Adrenal gland (tissue), 12 donors: ENCODE data around the gene NCOA6. TPM values are rescaled to one million over a fixed set of nuclear protein-coding genes. Genes with fewer than 3 reads are reported as not detected.

Experiments used
- DNase-seq, 7 donors: peaks; one replicate each; pipeline ENCODE4 v3.0.0-alpha.2; 2019 to 2020
- H3K27ac ChIP-seq, 5 donors: fragments of 200-600 bp; sonication (generic) in 4 of 5; 1 replicate in 3 of 5; 2 replicates in 2 of 5; pipeline versions ENCODE4 v1.5.1 to v1.8.0; 2016 to 2020; ENCODE audit warnings: mild to moderate bottlenecking in 1 of 5
- H3K27me3 ChIP-seq: fragments of 200-600 bp; 2 replicates; pipeline ENCODE4 v1.8.0; 2021
- H3K36me3 ChIP-seq, 2 donors: fragments of 200-600 bp; replicated peaks in 1 of 2; 1 replicate in 1 of 2; 2 replicates in 1 of 2; pipeline versions ENCODE4 v1.5.1 to v1.8.0; 2018 to 2022
- H3K4me1 ChIP-seq, 2 donors: fragments of 200-600 bp; replicated peaks in 1 of 2; 1 replicate in 1 of 2; 2 replicates in 1 of 2; pipeline versions ENCODE4 v1.5.1 to v1.8.0; 2018 to 2021
- H3K4me3 ChIP-seq, 4 donors: fragments of 200-600 bp; sonication (generic) in 3 of 4; one replicate each; pipeline ENCODE4 v1.5.1; 2016 to 2018
- H3K9me3 ChIP-seq, 3 donors: fragments of 200-600 bp; sonication (generic) in 1 of 3; replicated peaks in 1 of 3; 1 replicate in 2 of 3; 2 replicates in 1 of 3; pipeline versions ENCODE4 v1.5.1 to v1.8.0; 2016 to 2021
- CTCF ChIP-seq, 6 experiments: fragments of 450-650 bp in 4 of 6; fragments of 200-600 bp in 2 of 6; sonication (generic) in 1 of 6; IDR thresholded peaks; 1 replicate in 5 of 6; 2 replicates in 1 of 6; pipeline versions ENCODE4 v1.5.1 to v1.8.0; 2016 to 2021; ENCODE audit warnings: antibody characterized with exemption in 6 of 6, mild to moderate bottlenecking in 2 of 6, moderate library complexity in 1 of 6
- POLR2A ChIP-seq, 2 donors: fragments of 450-650 bp; IDR thresholded peaks; one replicate each; pipeline ENCODE4 v1.6.1; 2017; ENCODE audit warnings: antibody characterized with exemption in 2 of 2, mild to moderate bottlenecking in 2 of 2, moderate library complexity in 1 of 2
- WGBS, 4 donors: extraction: QIAGEN DNeasy Blood & Tissue Kit in 2 of 4; methylation state at CpG; one replicate each; pipeline versions ENCODE4 v1.1.5 to v1.1.7; 2013 to 2017; 5-methylcytosine and 5-hydroxymethylcytosine counted together
- intact Hi-C, 2 donors: fragments of 100-400 bp; cut with DNase I; formaldehyde crosslinking; loops; one replicate each; pipeline versions ENCODE4 v1.14.1 to v1.15.0; 2022 to 2023
- polyA plus RNA-seq, 3 donors: library from polyadenylated mRNA; stranded (reverse); fragments of 200-250 nt in 2 of 3; fragments of 350-450 nt in 1 of 3; fragmentation: Illumina TruSeq in 1 of 3; extraction: RNeasy Lipid Tissue Mini Kit (QIAGEN cat#74804) in 1 of 3; gene quantifications; one replicate each; pipeline ENCODE4 v1.2.3, GENCODE V29; 2013 to 2014
- total RNA-seq, 9 donors: library from RNA; depleted of rRNA in 4 of 9; stranded (reverse); fragments of >200 nt in 4 of 9; fragments of 120-200 nt in 1 of 9; fragmentation: NEBNext Ultra II Directional in 1 of 9; extraction: Animal tissue kit (Norgen Biotek cat#: 25700) in 1 of 9; gene quantifications; one replicate each; pipeline versions ENCODE4 v1.1.0 to v1.2.4, GENCODE V29; 2013 to 2023
- donor health status: healthy with polysubstance abuse.
- donor health status: Bipolar disorder and iron deficiency.
- donor health status: DM: yes; HTN: yes; CAD: no.
- donor health status: DM: no; HTN: no; CAD: no.
- donor health status: DM: no; HTN: no; CAD: no.
- donor health status: DM: yes; HTN: yes; CAD: no.

Gene NCOA6
- total and polyA plus RNA-seq, 12 donors, result 12.2 to 58.2 (median 21.7) TPM

- Histone ChIP-seq H3K27me3 (no peaks in the 10 kb centered on the region), H3K9me3 (no peaks in the 10 kb centered on the region), H3K36me3 (peaks cover 0 to 58% of the 10 kb centered on the region in 2 donors), H3K4me3 (no peak overlapping the region), H3K27ac (no peak overlapping the region), H3K4me1 (no peaks in the 10 kb centered on the region)
- no peak for DNase-seq
- TF ChIP-seq POLR2A (IDR thresholded peaks at IDR 0.05) (no peak), CTCF (IDR thresholded peaks at IDR 0.05) (no peak)
- intact Hi-C loops, result no loop called here
- WGBS, 4 donors, result 83 to 100% (median 90%) methylated on average over 1 of the region's 1 CpG
Observed at GRCh38 chr20:34743039-34743438, 82.4 kb downstream of the NCOA6 start.

- intact Hi-C loops, result no loop called here
- no peaks in the 10 kb centered on the region for H3K27me3 ChIP-seq
- H3K4me1 ChIP-seq, result no peaks in the 10 kb centered on the region
- no peaks in the 10 kb centered on the region for H3K9me3 ChIP-seq
- 65 to 77% (median 69%) methylated on average over 6 of the region's 6 CpGs for WGBS, 4 donors
- DNase-seq, result no peak
- TF ChIP-seq POLR2A (IDR thresholded peaks at IDR 0.05) (no peak), CTCF (IDR thresholded peaks at IDR 0.05) (no peak)
- no peak overlapping the region for H3K27ac ChIP-seq
- H3K4me3 ChIP-seq, result no peak overlapping the region
- peaks cover 0 to 25% of the 10 kb centered on the region in 2 donors for H3K36me3 ChIP-seq
Observed at GRCh38 chr20:34736106-34736735, 89.2 kb downstream of the NCOA6 start.

GRCh38 chr20:34732523-34732922 lies 92.9 kb downstream of the NCOA6 start:
- H3K4me1 ChIP-seq, result no peaks in the 10 kb centered on the region
- TF ChIP-seq POLR2A (IDR thresholded peaks at IDR 0.05) (no peak), CTCF (IDR thresholded peaks at IDR 0.05) (no peak)
- DNase-seq, result no peak
- no peaks in the 10 kb centered on the region for H3K9me3 ChIP-seq
- 100% methylated on average over 1 of the region's 1 CpG for WGBS, 4 donors
- no peak overlapping the region for H3K4me3 ChIP-seq
- no peaks in the 10 kb centered on the region for H3K27me3 ChIP-seq
- no peak overlapping the region for H3K27ac ChIP-seq
- peaks cover 0 to 27% of the 10 kb centered on the region in 2 donors for H3K36me3 ChIP-seq
- intact Hi-C loops, result no loop called here

- no peaks in the 10 kb centered on the region for H3K27me3 ChIP-seq
- intact Hi-C loops, result no loop called here
- TF ChIP-seq CTCF (IDR thresholded peaks at IDR 0.05), result no peak
- TF ChIP-seq POLR2A (IDR thresholded peaks at IDR 0.05), result no peak
- 97 to 99% (median 97%) methylated on average over 2 of the region's 2 CpGs for WGBS, 4 donors
- H3K27ac ChIP-seq, result no peak overlapping the region
- peaks cover 0 to 52% of the 10 kb centered on the region in 2 donors for H3K36me3 ChIP-seq
- DNase-seq, result no peak
- no peaks in the 10 kb centered on the region for H3K4me1 ChIP-seq
- H3K9me3 ChIP-seq, result no peaks in the 10 kb centered on the region
- no peak overlapping the region for H3K4me3 ChIP-seq
Observed at GRCh38 chr20:34729416-34729815, 96.0 kb downstream of the NCOA6 start.
